GM19025 (cell line): ENCODE data around the gene EPHB6.

ENCODE experiments used
- ATAC-seq: cut with Tn5 transposase; IDR thresholded peaks from one replicate; pipeline ENCODE4 v1.9.1; 2021; ENCODE audit warnings: mild to moderate bottlenecking, low read depth, moderate library complexity; ENCODE audit not compliant: unreplicated experiment

Gene EPHB6

GRCh38 chr7:142833174-142834048 is 21.5 kb upstream of the EPHB6 start:
- ATAC-seq, result peak; percentile 70

GRCh38 chr7:142835487-142835886 is 19.4 kb upstream of the EPHB6 start:
- no peak for ATAC-seq

GRCh38 chr7:142836426-142836825 is 18.4 kb upstream of the EPHB6 start:
- no peak for ATAC-seq

DNA sequence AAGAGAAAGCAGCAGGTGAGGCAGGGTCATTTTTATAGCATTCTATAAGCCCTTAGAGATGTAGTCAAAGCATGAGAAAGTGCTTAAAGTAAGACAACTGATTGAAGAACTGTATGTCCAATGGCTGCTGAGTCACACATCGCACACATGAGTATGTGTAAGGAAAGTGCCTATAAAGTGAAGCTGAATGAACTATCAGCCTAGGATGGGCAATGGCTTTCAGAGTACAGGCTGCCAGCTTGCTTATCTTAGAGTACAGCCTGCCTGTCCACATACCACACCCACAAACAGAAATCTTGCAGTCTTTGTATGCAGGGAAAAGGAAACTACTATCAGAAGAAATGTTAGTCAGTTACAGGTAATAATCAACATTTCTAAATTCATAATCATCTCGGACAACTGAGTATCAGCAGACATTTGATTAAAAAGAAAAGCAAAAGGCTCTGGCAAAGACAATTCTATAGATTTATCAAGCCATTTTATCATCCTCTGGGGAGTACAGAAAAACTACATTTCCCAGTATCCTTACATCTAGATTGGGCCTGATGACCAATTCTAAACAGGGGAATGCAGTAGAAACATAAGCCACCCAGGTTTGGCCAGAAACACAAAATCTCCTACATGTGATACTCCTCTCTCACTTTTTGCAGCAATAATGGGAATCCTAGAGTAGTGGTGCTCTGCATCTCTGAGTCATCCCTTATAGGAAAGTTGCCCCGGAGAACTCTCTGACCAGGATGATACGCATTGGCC is 16.2 kb upstream of the EPHB6 start:
- ATAC-seq, result no peak

- no peak for ATAC-seq
These were observed 12.6 kb upstream of the EPHB6 start for GRCh38 chr7:142842251-142842766.

DNA sequence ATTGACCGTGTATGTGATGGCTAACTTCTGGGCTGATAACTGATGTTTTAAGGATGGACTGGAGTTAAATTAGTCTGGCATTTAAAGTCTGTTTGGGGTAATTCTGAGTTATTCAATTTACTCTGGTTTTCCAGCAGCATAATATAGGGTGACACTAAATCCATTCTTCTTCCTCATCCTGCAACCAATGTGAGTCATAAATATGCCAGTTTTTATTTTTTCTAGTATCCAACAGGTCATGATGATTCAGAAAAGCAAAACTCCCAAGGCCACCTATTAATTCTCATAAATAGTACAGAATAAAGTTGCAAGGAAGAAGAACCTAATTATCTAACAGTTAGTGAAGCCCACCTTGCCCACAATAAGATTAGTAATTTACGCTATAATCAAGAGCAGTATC is 7.5 kb upstream of the EPHB6 start:
- ATAC-seq, result no peak

DNA sequence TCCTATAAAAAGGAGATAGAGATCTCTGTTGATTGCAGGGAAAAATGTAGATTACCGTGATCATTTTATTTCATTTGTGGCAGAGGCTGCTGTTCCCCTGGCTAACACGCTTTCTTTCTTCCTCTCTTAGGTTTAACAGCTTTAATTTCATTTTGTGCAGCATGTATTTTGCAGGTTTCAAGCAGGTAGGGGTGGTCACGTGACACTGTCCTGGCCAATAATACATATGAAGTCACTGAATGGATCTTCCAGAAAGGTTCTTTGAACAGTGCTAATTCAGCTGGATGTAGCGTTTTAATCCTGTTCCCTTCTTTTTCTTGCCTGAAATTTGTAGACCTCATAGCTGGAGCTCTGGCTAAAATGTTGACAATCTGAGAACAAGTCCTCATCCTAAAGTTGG is 3.6 kb upstream of the EPHB6 start:
- ATAC-seq, result no peak

DNA sequence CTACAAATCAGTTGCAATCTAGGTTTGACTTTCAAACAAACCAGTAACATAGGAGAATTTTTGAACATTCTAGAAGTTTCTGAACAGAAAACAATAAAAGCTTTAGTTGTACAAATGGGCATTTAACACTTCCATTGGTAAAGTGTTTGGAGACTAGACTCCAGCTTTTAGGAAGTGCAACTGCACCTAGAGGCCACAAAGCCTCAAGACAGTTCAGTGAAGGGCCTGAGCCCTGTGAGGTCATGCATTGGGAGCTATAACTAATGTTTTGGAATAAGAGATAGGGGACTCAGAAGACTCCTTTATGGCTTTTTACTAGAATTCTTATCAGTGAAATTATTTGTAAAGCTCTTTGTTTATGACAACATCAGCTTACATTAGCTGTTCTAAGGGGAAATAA is 3.0 kb upstream of the EPHB6 start:
- no peak for ATAC-seq

DNA sequence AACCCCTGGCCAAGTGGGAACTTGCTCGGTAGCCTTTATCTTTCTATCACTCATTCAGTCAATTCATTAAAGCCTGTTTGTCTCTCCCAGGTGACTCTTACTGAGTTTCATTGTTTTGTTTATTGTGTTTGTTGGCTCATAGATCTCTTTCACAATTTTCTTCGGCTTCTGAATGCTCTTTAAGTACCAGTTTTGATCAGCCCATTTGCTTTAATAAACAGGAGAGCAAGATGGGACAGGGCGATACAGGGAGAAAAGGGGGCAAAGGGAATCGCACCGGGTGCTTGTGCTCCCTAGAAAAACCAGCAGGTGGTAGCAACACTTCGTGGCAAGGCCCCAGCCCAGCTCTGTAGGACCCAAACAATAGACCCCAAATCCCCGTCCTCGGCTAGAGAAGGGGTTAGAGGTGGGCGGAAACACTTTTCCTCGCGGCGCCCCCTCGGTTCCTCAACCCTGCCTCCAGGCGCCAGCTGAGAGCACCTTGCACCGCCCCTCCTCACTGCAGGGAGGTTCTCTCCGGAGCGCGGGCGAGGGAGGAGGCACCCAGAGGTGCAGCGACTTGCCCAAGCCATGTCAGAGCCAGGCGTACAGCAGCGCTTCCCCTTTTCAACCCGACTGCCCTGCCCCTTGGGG is 1.0 kb upstream of the EPHB6 start:
- ATAC-seq, result peak; percentile 72

GRCh38 chr7:142855114-142855743 is 353 bp downstream of the EPHB6 start:
- ATAC-seq, result no peak

DNA sequence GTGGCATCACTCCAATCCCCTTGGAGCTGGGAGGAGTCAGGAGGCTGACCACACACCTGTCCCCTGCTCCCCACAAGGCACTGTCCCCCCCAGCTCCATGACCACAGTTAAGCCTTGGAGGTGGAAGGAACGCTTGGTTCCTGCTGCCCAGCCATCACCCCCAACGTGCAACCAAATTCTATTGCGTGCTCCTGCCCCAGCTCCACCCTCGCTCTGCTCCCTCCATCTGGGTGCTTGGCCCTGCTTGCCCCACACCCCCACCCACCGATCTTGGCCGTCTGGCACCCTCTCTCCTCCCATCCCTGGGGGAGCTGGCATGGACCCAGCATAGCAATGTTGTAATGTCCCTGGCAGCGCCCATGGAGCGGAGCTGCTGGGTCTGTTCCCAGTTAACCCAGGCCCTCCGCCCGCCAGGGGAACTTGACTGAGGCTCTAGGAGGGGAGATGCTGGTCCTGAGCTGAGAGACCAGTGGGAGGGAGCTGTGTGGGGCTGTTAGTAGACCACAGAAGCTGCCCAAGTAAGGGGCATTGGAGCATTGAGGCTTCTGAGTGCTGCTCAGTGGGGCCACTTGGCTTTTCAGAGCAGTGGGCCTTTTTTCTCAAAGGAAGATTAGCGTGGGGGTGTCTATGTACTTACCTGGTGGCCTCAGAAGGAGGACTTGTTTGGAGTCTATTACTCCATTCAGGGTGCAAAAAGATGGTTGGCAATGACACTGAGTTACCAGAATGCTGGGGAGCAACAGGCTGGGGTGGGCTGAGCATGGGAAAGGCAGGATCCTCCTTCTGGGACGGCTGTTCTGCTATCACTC is 1.1 kb downstream of the EPHB6 start:
- ATAC-seq, result no peak

GRCh38 chr7:142856565-142857245 is 1.8 kb downstream of the EPHB6 start:
- ATAC-seq, result no peak

DNA sequence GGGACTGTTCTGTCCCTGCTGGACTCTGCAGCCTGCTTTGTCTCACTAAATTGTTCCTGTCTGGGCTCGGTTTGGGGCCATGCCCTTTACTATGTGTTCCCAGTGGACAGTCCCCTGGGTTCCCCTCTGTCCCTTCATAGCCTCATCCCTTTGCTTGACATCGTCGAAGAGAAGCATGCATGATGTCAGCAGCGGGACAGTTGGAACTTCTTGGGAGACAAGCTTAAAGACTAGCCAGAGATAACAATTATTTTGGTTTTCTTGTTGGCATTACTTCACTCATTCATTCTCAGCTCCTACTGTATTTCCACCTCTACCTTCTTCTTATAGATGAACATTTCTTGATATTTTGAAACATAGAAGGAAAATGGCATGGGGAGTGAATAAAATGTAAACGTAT is 2.7 kb downstream of the EPHB6 start:
- ATAC-seq, result no peak

DNA sequence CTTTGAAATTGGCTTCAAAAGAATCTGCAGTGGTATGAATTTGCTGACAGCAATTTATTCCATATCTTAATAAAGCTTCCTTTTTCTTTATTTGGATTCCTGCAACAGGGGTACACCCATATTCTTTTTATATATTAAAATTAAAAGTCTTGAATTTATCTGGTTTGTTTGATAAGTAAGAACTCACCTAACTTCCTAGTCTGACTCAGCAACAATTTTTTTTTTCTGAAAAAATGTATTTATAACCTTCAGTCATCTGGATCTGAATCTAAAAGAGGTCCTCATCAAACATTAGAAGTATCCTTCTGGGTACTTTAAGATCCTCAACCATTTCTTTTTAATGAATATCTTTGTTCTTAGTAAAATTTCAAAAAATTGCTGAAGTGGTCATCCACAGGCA is 4.5 kb downstream of the EPHB6 start:
- no peak for ATAC-seq

DNA sequence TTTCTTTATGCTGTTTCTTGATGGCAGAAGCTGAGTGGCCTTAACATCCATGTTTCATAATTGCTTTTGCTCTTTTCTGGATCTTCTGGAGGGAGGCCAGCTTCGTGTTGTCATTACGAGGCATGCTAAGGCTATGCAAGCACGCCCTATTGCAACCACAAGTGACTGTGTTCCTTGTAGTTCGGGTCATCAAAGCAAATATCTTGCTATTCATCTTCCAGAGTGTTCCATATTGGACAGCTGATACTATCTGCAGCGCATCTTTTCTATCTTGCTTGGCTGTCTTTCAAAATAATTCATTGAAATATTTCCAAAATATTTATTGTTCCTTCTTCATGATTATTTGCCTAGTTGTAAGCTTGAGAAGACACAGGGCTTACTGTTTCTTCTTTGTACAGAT is 5.0 kb downstream of the EPHB6 start:
- no peak for ATAC-seq

DNA sequence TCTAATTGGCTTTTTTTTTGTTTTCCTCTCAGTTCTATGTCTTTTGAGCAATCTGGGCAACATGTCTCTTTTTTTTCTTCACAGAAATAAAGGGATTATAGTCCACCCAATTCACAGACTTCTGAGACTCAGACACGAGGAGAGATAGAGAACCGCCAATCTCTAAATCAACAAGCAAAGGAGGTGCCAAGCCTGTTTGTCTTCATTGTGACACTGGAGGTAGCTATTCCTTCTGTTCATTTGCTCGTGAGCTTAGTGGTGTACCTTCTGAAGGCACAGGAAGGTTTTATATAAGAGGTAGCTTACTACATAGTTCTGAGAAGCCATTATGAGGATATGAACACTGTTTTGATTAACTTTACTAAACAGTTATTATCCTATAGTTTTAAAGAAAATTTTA is 6.1 kb downstream of the EPHB6 start:
- ATAC-seq, result no peak

- no peak for ATAC-seq
These were observed 7.5 kb downstream of the EPHB6 start for GRCh38 chr7:142862351-142862750.

DNA sequence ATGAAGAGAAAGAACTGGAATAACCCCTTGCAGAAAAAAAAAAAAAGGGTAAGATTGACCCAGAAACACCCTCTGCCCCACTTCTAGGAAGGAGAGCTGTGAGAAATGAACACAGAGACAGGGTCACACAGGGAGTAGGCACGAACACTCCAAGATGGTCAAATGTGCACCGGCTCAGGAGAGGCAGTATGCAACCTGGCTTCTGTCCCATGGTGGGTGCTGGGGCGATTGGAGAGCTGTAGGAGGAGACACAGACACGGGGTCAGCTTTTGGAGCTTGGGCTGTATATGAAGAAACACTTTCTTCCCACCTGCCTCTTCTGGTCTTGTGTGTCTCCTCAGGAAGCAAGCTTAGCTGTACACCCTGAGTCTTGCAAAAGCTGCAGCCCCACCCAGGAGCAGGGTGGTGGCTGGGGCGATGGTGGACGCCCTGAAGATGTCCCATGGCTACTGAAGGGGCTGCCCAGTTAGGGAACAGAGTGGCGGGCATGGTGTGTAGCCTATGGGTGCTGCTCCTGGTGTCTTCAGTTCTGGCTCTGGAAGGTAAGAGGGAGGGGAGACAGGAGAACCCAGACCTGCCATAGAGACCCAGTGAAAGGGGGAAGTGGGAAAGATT is 8.0 kb downstream of the EPHB6 start:
- ATAC-seq, result no peak
